ENCODE data around the gene IL1RAPL2.

Gene IL1RAPL2

DNA sequence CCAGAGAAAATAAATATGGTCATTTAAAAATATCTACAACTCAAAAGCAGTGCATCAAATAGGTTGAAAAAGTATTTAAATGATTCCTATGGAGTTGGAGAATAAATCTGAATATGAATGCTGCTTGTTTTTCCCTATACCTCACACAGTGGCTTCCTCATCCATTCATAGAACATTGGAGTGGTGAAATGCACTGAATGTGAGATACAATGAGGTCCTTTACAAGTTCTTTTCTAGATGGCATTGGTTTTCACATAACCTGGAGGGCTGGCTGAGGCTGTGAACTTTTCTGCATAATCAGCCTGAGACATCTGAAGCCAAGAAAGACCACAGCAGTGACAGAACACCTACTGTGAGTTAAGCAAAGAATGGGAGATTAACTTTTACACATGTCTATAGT lies 977.3 kb downstream of the IL1RAPL2 start:
- no peak for DNase-seq (ENCODE audit: extremely low read depth in 1 of 2, low read depth in 1 of 2)

- no peak for DNase-seq (ENCODE audit: extremely low read depth in 1 of 2, low read depth in 1 of 2)
Measured at GRCh38 chrX:105550043-105550663, 984.2 kb downstream of the IL1RAPL2 start.

- DNase-seq (ENCODE audit: extremely low read depth in 1 of 2, low read depth in 1 of 2), result no peak
Measured at GRCh38 chrX:105552395-105552794, 986.4 kb downstream of the IL1RAPL2 start.

DNA sequence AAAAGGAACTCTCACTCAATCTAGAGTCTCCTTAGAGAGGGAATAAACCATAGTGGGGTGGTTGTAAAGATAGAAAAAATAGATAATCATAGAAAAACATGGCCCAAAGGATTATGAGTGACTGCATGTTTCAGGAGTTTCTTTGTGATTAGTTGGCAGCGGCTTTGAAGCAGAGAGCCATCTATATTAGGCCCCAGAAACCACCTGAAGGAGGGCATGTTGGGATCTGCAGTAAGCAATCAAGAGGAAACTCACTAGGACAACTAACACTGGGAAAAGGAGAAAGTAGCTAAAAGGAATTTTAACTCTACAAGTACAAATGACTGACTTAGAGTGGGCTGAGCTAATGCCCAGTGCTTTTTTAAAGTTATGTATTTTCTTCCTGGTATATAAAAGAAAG lies 987.1 kb downstream of the IL1RAPL2 start:
- no peak for DNase-seq (ENCODE audit: extremely low read depth in 1 of 2, low read depth in 1 of 2)

DNA sequence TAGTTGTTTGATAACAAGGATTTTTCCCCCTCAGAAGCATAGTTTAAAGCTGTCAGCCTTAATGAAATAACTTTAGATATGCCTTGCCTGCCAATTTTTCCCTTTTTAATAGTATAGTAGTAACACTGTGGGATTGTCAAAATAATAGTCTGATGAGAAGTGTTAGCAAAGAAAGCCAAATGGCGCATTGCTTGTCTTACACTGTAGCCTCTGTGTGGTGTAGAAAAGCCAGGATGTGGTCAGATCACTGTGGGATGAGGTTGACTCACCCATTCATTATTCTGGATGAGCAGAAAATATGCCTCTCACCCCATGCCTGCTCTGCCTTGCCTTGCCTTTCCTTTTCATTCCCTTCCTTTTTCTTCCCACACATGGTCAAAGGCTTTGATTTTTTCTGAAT lies 998.5 kb downstream of the IL1RAPL2 start:
- no peak for DNase-seq (ENCODE audit: extremely low read depth in 1 of 2, low read depth in 1 of 2)

GRCh38 chrX:105565856-105566255 lies 999.9 kb downstream of the IL1RAPL2 start:
- DNase-seq (ENCODE audit: extremely low read depth in 1 of 2, low read depth in 1 of 2), result no peak

DNA sequence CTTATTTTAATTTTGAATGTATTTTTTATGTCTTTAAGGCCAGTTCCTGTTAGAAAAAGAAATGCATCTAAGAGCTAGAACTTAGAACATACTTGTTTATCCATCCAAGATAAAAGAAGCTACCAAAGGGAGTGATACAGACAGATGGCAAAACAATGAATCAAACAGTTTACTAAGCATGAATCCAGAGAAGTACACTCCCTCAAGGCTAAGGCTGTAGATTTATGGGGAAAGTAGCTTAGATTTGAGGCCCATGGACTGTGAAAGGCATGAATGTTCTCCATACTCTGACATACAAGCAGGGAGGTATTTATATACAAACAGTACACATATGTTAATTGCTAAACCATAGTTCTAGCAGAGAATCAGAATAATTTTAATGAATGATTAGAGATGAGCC lies 1001.1 kb downstream of the IL1RAPL2 start:
- no peak for DNase-seq (ENCODE audit: extremely low read depth in 1 of 2, low read depth in 1 of 2)

GRCh38 chrX:105608745-105609144 lies 1042.7 kb downstream of the IL1RAPL2 start:
- DNase-seq (ENCODE audit: extremely low read depth in 1 of 2, low read depth in 1 of 2), result no peak

DNA sequence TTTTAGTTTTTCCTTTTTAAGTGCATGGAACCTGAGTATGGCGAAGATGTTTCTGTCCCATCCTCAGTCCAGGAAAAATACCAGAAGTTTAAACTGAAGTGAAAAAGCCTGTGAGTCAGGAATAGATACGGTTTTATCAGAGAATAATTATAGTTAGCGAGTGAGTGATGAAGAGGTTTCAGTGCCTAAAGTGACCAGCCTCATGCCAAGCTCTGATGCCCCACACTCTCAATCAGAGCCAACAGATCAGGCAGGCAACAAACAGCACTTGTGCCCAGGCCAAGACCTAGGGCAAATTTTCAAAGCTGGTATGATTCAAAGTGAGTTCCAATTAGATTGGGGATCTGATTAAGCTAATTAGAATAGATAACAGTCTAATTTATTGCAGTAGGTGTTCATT lies 1043.5 kb downstream of the IL1RAPL2 start:
- no peak for DNase-seq (ENCODE audit: extremely low read depth in 1 of 2, low read depth in 1 of 2)

- no peak for DNase-seq (ENCODE audit: extremely low read depth in 1 of 2, low read depth in 1 of 2)
Measured at GRCh38 chrX:105610411-105610810, 1044.4 kb downstream of the IL1RAPL2 start.

DNA sequence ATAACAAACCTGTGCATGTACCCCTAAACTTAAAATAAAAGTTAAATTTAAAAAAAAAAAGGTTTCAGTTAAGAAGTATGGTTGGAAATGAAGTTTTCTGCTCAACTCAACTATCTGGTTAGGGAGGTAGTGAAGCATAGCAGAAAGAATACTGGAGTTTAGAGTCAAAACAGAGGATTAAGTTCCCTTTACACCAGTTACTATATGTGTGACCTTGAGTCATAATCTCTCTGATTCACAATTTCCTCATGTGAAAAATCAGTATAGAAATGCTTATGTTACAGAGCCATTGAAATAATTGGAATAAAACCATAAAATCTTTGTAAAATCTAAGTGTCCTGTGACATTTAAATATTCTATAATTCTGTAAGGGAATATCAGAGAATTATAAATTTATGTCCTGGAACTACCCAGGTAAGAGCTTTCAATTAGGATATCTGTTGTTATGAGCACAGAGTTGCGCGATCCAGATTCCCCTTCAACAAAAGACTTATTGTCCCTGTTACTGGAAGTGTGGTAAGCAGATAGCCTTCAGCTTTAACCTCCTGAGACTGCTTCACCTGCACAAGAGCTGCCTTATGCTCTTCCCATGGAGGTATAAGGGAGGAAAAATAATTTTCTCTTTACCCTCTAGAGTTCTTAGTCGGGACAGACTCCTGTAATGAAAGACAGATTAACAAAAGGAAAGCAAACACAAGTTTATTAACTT lies 1052.5 kb downstream of the IL1RAPL2 start:
- no peak for DNase-seq (ENCODE audit: extremely low read depth in 1 of 2, low read depth in 1 of 2)

GRCh38 chrX:105634180-105634579 lies 1068.2 kb downstream of the IL1RAPL2 start:
- DNase-seq (ENCODE audit: extremely low read depth in 1 of 2, low read depth in 1 of 2), result no peak

DNA sequence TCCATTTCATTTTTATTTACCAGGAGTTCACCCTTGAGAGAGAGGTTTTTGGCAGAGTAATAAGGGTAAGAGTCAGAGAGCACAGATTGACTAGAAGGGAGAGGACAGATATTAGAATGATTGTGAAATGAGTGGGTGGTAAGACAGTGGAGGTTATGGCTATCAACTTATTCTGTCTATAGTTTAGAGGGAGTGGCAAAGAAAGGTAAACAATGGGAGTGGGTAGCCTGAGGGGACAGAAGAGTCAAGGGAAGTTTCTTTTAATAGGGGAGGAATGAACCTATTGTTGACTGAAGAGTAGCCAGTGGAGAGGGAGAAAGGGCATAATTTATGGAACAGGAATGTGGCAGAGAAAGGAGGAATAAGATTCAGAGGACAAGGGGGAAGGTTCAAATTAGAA lies 1069.8 kb downstream of the IL1RAPL2 start:
- DNase-seq (ENCODE audit: extremely low read depth in 1 of 2, low read depth in 1 of 2), result no peak

DNA sequence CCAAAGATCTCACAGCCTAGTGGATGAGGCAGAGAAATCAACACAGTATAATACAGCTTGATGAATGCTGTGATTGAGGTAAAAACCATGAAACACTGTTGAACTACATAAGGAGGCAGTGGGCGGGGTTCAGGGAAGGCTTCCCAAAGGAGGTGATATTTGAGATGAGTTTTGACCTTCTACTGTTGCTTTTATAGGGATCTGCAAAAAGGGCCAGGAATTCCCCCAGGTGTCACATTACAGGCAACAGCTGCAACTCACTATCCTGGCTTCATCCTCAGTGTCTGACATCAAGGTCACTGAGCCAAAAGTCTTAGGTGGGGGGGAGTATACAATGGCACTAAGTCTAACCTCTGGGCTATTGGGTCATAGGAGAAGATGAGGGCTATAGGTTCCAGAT lies 1070.7 kb downstream of the IL1RAPL2 start:
- DNase-seq (ENCODE audit: extremely low read depth in 1 of 2, low read depth in 1 of 2), result no peak

DNA sequence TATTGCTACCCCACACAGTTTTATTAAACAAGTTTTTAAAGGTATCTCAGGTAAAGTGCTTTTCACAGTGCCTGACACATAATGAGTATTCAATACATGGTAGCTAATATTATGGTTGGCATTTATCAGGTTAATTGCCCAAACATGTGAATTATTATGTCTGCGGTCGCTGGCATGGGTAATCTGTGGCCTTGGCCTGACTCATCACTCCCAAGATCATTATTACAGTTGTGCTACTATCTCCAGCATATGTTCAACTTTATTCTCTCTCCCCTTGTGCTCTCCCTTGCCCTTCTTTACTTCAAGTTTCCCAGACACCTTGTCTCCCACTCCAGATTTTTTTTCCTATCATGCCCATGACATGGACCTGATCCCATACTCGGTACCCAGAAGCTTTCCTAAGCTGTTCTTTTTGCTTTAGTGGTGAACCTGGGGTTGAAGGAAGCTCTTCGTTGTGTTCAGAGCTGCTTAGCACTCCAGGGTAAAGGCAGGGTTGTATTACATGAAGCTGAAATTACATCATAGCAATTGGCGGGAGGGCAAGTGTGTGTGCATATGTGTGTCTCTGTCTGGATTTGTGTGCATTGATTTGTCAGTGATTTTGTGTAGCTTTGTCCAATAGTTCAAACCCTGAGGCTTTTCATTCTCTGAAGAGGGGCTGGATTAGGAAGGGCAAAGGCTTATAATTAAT lies 1079.8 kb downstream of the IL1RAPL2 start:
- DNase-seq (ENCODE audit: extremely low read depth in 1 of 2, low read depth in 1 of 2), result no peak

GRCh38 chrX:105646592-105647372 lies 1080.8 kb downstream of the IL1RAPL2 start:
- no peak for DNase-seq (ENCODE audit: extremely low read depth in 1 of 2, low read depth in 1 of 2)

DNA sequence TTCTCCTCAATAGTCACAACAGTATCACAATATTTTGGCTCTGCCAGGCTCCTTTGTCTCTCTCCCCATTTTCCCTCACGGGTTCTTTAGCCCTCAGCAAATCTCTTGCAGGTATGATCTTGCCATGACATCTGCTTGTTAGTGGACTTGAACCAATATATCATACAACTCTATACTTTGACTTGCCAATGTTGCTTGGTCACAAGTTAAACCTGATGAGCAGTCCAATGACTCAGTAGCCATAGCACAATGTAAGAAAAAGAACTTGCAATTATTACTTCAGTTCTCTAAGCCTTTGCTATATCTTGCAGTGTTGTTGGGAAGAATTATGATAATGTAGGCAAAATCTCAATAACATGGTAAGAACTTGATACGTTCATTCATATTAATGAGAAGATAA lies 1081.8 kb downstream of the IL1RAPL2 start:
- no peak for DNase-seq (ENCODE audit: extremely low read depth in 1 of 2, low read depth in 1 of 2)

GRCh38 chrX:105648732-105649131 lies 1082.7 kb downstream of the IL1RAPL2 start:
- no peak for DNase-seq (ENCODE audit: extremely low read depth in 1 of 2, low read depth in 1 of 2)

DNA sequence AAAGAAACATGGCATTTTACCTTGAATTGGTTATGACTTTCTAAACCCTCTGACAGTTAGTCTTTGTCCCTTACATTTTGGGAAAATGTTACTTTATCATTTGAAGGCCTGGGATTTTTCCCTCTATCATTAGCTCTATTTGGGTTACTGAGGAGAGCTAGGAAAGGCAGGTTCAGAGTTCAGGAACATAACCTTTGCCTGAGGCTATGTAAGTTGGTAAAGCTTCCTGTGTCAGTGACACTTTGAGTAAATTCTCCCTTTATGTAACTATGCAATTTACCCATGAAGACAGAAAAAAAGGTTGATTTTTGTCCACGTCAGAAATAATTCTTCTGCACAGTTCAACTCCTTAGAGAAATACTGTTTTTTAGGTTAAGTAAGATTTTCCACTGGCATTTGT lies 1084.6 kb downstream of the IL1RAPL2 start:
- no peak for DNase-seq (ENCODE audit: extremely low read depth in 1 of 2, low read depth in 1 of 2)

DNA sequence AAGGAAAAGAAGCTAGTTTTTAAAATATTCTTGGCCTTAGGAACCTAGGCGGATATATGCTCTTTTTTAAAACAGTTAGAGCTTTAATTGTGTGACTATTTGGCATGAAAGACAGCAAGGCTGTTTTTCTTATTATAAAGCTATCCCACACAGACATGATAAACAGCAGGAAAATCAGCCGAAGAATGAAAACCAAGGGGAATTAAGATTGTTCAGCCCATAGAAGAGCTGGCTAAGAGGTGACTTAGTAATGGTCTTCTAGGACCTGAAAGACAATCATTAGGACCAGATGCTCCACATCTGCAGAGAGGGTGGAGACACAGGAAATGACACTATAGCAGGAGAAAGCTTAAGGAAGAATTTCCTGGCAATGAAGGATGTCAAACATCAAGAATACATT lies 1085.0 kb downstream of the IL1RAPL2 start:
- DNase-seq (ENCODE audit: extremely low read depth in 1 of 2, low read depth in 1 of 2), result no peak

- DNase-seq (ENCODE audit: extremely low read depth in 1 of 2, low read depth in 1 of 2), result no peak
Measured at GRCh38 chrX:105653891-105654290, 1087.9 kb downstream of the IL1RAPL2 start.

All from activated CD8-positive, alpha-beta memory T cell treated with anti-CD3 and anti-CD28 coated beads for 1 hour (primary cell).